AG04450 (cell line): ENCODE results near the gene FLT3LG. TPM values are rescaled to one million over a fixed set of nuclear protein-coding genes. Genes with fewer than 3 reads are reported as not detected.
"Not testable (repeated sequence)": the region's sequence is repeated elsewhere in the genome, so short reads cannot be mapped to it uniquely, and the experiment has no call there.

Source experiments
- CTCF ChIA-PET: fragments of 300-600, 350-600 bp; formaldehyde crosslinking; extraction: SDS; loops from one replicate; lab custom pipeline; 2022; ENCODE audit warnings: antibody characterized with exemption, inconsistent platforms; lab: Charles Lee
- POLR2A ChIA-PET: fragments of 350-600 bp; formaldehyde crosslinking; extraction: SDS; loops from one replicate; lab custom pipeline; 2021; ENCODE audit warnings: antibody characterized with exemption, inconsistent platforms; lab: Yijun Ruan, JAX
- DNase-seq: peaks from one replicate; pipeline ENCODE4 v3.0.0-alpha.2; 2011; ENCODE audit warnings: low read depth, low spot score
- H3K27ac ChIP-seq: one replicate; pipeline ENCODE4 v1.5.1; 2012; ENCODE audit warnings: low read depth, low read length, control low read depth
- H3K27me3 ChIP-seq: one replicate; pipeline ENCODE4 v1.6.0; 2012; ENCODE audit warnings: low read length; ENCODE audit not compliant: control insufficient read depth, insufficient read depth
- H3K4me3 ChIP-seq: 2 replicates; pipeline ENCODE4 v1.5.1; 2011; ENCODE audit warnings: mild to moderate bottlenecking, low read depth, low read length, control low read depth
- H3K9me3 ChIP-seq: 2 replicates; pipeline ENCODE4 v1.5.1; 2012; ENCODE audit warnings: low read length; ENCODE audit not compliant: control insufficient read depth, insufficient read depth
- CTCF ChIP-seq: IDR thresholded peaks from 2 replicates; pipeline ENCODE4 v1.5.1; 2011; ENCODE audit warnings: low read depth, low read length, control low read depth, inconsistent platforms
- polyA plus RNA-seq: library from polyadenylated mRNA; depleted of rRNA; stranded (reverse); fragments of >200 nt; gene quantifications from 2 replicates; pipeline ENCODE4 v1.2.3, GENCODE V29; 2011

The FLT3LG gene
- polyA plus RNA-seq, 1 experiment: 3.7 TPM

- POLR2A ChIA-PET: interaction anchor here (0.6 to 1.0 kb wide), 2 partner anchors 8 to 14 kb away, joined by 5 to 7 read pairs; no protein-coding TSS in a partner anchor
- Histone ChIP-seq H3K4me3 (peak overlapping the region; percentile 68), H3K27me3 (peaks cover 45% of the 10 kb centered on the region), H3K27ac (no peak overlapping the region), H3K9me3 (no peaks in the 10 kb centered on the region; the same call in 1 of the 2 replicates)
- no peak for TF ChIP-seq CTCF
- peak; percentile 44 for DNase-seq
- CTCF ChIA-PET: interaction anchor here (0.6 to 1.2 kb wide), 5 partner anchors 49 to 217 kb away, joined by 3 to 8 read pairs (median 3); no protein-coding TSS in a partner anchor
Observed at GRCh38 chr19:49442771-49443365, 31.1 kb upstream of the FLT3LG start.

GRCh38 chr19:49443366-49444099, 30.5 kb upstream of the FLT3LG start:
- no peaks in the 10 kb centered on the region; the same call in 1 of the 2 replicates for H3K9me3 ChIP-seq
- peak; percentile 87 for DNase-seq
- CTCF ChIA-PET: interaction anchor here (0.6 to 1.5 kb wide), 6 partner anchors 50 to 218 kb away, joined by 3 to 15 read pairs (median 6); no protein-coding TSS in a partner anchor
- peak; percentile 84 for TF ChIP-seq CTCF
- no peak overlapping the region for H3K27ac ChIP-seq
- H3K4me3 ChIP-seq: peak overlapping the region; percentile 68
- POLR2A ChIA-PET: interaction anchor here (0.6 to 1.0 kb wide), 3 partner anchors 7 to 116 kb away, joined by 3 to 7 read pairs (median 5); no protein-coding TSS in a partner anchor
- peaks cover 38% of the 10 kb centered on the region for H3K27me3 ChIP-seq

GRCh38 chr19:49444100-49444700, 29.8 kb upstream of the FLT3LG start:
- DNase-seq, H3K27ac ChIP-seq, H3K9me3 ChIP-seq, H3K4me3 ChIP-seq: not testable (repeated sequence)
- POLR2A ChIA-PET: interaction anchor here (0.7 kb wide), 1 partner anchor 117 kb away, joined by 3 read pairs; no protein-coding TSS in a partner anchor
- H3K27me3 ChIP-seq: peaks cover 31% of the 10 kb centered on the region
- CTCF ChIA-PET: interaction anchor here (0.7 to 1.6 kb wide), 7 partner anchors 40 to 218 kb away, joined by 3 to 15 read pairs (median 6); partner anchors contain the start of genes DKKL1 and TEAD2

- POLR2A ChIA-PET: interaction anchor here (1.0 kb wide), 1 partner anchor 105 kb away, joined by 3 read pairs; no protein-coding TSS in a partner anchor
- H3K27ac ChIP-seq: no peak overlapping the region
- no peaks in the 10 kb centered on the region; the same call in 1 of the 2 replicates for H3K9me3 ChIP-seq
- no peak for TF ChIP-seq CTCF
- DNase-seq: no peak
- no peak overlapping the region for H3K4me3 ChIP-seq
- CTCF ChIA-PET: interaction anchor here (1.0 to 1.6 kb wide), 4 partner anchors 125 to 220 kb away, joined by 3 to 5 read pairs (median 4); no protein-coding TSS in a partner anchor
- H3K27me3 ChIP-seq: peaks cover 13% of the 10 kb centered on the region
Observed at GRCh38 chr19:49445997-49446396, 28.0 kb upstream of the FLT3LG start.
